NK-92 (cell line): ENCODE measurements around the gene ST3GAL3.
"Not testable (repeated sequence)": the region's sequence is repeated elsewhere in the genome, so short reads cannot be mapped to it uniquely, and the experiment has no call there.

Source experiments
- DNase-seq: peaks from one replicate; lab custom pipeline; 2025; ENCODE audit not compliant: unreplicated experiment; lab: John Stamatoyannopoulos, UW

Gene ST3GAL3

DNA sequence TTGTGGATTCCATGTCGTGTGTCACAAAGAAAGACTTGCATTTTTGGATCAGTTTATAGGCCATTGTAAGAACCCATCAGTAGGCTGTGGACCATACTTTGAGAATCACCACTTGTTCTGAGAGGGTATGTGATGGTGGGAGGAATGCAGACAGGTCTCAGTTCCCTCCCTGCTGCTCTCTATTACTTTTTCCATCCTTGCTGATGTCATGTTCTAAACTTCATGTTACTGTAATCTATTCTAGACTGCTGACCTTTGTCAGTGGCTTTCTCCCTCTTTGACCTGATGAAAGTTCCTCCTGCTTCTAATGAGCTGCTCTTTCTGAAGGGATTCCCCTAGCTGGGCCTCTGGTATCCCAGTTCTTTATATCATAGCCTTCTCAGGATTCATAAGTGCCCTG, 46.1 kb downstream of the ST3GAL3 start:
- DNase-seq, result no peak

DNA sequence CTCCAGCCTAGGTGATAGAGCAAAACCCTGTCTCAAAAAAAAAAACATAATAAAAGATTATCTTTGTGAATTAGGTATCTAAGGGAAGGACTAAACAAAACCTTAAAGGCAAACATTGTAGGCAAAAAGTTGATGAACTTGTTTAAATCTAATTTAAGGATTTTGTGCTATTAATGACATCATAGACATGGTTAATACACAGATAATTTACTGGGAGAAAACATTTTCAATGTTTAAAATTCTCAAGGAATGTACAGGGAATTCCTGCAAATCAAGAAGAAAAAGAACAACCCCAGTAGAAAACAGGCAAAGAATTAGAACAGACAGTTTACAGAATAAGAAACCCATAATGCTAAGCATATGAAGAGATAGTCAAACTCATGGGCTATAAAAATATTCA, 47.6 kb downstream of the ST3GAL3 start:
- DNase-seq, result no peak

DNA sequence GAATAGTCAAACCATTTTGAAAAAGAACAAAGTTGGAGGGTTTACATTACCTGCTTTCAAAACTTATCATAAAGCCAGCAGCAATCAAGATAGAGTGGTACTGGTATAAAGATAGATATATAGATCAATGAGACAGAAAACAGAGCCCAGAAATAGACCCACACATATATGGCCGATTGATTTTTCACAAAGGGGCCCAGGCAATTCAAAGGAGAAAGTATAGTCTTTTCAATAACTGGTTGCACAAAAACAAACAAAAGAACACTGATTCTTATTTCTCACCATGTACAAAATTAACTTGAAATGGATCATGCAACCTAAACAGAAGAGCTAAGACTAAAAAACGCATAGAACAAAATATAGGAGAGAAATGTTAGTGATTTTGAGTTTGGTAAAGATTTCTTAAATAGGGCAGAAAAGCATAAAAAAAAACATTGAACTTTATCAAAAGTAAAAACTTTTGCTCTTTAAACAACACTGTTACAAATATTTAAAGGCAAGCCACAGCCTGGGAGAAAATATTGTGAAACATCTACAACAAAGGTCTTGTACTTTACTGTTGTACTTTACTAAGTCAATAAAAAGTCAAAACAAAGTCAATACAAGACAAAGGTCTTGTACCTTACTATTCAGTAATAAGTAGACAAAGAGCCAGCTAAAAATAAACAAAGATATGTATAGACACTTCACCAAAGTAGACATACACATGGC, 50.2 kb downstream of the ST3GAL3 start:
- no peak for DNase-seq

DNA sequence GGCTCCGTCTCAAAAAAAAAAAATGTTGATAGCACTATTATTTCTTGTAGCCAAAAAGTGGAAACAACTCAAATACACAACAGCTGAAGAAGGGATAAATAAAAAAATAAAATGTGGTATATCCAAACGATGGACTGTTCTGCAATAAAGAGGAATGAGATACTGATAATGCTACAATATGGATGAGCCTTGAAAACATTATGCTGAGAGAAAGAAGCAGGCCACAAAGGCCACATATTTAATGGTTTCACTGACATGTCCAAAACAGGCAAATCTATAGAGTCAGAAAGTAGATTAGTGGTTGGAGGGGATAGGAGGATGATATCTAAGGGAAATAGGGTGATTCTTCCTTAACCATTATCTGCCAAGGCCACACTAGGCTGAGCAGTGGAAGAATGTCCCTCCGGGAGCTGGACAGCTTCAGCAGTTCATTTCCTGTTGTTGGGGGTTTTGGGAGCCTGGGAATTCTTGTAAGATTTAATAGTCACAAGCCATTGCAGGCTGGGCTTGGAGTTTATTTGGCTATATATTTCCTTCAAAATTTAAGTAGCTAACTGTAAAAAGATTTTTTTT, 53.5 kb downstream of the ST3GAL3 start:
- no peak for DNase-seq

DNA sequence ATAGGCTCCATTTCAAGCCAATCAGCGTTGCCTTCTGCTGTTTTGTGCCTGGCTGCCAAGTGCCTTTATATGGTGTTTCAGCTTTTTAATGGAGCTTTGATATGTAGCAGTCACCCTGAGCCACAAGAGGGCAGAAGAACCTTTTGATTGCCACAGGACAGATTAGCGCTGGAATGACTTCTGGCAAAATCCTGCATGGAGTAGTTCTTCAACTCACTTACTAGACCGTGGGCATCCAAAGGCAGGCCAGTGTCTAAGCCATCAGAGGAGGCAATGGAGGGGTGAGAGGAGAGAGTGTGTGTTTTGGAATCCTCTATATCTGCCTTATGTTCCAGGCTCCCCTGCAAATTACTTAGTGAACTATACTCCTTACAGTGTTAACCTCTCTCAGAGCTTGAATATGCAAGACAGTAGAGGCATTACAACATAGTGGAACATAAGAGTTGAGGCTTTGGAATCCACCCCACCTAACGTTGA, 56.2 kb downstream of the ST3GAL3 start:
- no peak for DNase-seq

DNA sequence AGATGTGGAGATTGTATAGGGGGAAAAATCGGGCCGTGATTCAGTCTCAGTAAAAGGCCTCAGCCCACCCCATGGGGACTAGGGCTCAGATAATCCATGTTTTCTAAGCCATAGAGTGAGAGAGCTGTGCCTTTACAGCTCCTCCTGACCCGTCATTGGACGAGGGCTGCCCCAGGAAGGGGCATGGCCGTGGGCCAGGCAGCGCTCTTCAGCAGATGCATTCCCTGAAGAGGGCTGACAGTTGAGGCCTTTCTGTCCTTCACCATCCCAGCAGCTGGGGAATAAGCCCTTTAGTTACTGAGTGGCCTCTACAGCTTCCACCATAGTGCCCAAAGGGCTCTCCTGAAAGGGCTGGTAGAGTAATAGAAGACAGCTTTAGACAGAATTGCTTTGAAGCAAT, 57.2 kb downstream of the ST3GAL3 start:
- DNase-seq, result no peak

DNA sequence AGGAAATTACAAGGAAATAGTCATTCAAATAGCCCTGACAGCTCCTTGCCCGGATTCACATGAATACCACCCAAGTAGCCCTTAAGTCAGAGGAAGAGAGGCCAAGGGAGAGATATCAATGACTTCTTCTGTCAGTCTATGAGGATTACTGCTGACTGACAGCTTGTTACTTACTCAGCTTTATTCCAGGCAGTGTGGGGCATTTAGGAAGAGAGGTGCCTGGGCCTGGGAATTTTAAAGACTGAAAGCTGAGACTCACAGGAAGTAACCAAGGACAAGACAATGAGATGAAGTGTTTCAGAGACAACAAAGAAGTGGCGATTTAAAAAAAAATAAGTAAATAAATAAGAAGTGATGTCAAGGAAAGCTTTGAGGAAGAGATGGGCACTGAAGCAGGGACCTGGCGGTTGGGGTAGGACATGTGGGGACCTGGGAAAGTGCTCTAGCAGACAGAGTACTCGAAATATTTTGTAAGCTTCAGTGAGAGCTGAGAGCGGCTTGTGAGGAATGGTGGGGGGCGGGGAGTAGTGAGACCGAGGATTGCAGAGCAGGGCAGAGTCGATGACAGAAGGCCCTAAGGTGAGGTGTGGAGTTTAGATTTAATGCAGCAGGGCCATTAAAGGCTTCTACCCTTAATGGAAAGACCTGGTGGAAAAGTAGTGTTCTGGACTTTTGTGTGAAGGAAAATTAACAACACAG, 58.9 kb downstream of the ST3GAL3 start:
- no peak for DNase-seq

DNA sequence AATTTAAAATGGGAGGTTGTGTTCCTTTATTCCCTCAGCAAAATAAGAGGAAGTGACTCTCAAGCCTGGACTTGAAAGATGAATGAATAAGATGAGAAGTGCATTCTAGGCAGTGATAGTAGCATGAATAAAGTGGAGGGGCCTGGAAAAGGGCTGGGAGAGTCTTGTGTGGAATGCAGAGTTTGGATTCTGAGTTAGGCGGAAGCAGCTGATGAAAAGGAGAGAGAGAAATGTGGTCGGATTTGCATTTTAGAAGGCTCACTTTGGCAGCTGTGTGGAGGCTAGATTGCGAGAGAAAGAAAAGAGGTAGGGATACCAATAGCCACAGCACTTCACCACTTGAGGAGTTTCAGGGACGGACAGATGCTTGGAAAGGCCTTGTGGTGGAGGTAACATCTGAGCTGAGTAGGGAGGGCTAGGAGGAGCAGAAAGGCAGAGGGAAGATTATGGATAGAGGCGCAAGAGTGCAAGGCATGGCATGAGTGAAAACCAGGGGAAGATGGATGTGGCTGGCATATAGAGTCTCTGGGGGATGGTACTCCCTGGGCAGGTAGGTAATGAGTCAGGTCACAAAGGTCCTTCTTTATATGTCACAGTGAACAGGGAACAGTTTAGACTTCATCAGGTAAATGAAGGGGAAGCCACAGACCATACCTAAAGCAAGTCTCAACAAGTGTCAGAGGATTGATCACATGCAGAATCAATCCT, 59.6 kb downstream of the ST3GAL3 start:
- DNase-seq, result no peak

DNA sequence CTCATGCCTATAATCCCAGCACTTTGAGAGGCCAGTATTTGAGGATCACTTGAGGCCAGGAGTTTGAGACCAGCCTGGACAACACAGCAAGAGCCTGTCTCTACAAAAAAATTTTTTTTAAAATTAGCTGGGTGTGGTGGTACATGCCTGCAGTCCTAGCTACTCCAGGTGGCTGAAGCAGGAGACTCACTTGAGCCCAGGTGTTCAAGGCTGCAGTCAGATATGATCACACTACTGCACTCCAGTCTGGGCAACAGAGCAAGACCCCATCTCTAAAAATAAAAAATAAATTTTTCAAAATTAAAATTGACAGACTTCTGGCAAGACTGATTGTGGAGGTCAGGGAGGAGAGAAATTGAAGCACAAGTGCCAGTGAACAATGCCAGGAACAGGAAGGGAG, 60.8 kb downstream of the ST3GAL3 start:
- no peak for DNase-seq

DNA sequence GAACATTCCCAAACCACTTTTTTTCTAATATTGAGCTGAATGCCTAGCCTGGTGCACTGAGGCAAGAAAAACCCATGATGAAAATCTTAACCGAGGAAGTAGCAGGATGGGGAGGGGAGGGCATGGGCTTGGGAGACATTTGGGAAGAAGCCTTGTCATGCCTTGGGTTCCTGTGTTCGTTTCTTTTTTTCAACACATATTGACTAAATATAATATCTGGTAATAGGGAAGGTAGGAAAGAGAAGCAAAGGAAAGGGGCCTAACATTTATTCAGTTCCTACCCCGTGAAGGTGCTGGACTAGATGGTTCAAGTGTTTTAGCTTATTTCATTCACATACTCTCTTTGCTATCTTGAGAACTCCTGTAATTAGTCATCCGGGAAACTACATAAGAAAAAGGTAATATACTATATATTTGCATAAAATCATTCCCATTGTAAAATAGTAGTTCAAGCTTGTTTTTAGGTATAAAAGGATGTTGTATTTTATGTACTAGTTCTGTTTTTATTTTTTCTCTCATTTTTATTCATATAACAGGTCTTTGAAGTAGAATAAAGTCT, 62.1 kb downstream of the ST3GAL3 start:
- no peak for DNase-seq

DNA sequence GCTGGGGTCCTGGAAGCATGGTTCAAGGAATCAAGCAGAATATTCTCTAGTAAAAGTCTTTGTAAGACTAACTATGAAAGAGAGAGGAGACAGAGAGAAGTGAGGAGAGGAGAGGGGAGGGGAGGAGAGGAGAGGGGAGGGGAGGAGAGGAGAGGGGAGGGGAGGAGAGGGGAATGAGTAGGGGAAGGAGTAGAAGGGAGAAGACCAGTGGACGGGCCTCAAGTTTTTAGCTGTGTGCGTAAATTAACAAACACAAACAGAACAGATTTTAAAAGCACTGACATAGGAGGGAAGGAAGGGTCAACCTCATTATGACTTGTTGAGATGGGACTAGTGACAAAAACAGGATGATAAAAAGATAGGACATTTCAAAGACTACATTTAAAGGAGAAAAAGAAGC, 62.8 kb downstream of the ST3GAL3 start:
- DNase-seq, result no peak

DNA sequence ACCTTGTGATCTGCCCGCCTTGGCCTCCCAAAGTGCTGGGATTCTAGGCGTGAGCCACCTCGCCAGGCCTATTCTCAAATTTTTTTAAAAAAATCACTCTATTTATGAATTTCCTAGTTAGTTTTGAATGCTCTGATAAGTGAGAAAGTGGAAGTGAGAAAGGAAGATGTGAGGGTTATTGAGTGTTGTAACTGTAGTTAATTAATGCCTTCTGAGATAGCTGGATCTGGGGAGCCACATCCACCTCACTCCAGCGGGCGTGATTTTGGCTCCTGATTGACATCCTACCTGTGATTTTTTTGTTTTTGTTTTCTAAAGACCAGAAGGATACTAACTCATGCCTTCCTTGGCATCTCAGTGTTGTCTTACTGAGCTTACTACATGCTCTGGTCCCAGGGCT, 65.6 kb downstream of the ST3GAL3 start:
- DNase-seq, result no peak

DNA sequence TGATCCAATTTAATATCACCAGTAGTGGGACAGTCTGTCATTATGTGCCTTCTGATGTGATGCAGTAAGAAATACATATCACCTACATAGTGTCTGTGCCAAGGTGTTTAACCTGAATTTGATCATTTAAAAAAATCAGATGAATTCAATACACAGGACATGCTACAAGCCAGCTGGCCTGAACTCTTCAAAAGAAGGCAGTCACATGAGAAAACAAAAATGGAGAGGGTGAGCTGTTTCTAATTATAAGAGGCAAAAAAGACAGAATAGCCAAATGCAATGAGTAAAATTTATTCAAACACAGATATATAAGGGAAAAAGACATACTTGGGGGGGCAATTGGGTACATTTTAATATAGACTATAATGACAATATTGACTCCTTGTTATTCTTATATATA, 66.5 kb downstream of the ST3GAL3 start:
- no peak for DNase-seq

DNA sequence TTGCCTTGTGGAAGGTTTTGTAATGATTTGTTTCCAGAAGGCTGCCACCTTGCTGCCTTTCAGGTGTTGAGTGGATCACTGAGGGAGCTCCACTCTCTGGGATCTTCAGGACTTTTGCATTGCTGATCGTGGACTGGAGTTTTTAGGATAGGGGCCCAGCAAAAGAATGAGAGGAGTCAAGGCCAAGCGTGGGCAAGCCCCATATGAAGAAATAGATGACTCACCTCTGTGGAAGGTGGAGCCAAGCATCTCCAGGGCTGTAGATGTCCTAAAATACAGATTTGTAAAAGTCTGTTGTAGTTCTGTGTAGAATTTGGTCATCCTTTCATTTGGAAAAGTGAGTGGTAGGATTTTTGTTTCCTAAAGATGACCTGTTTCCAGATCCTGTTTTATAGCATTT, 67.0 kb downstream of the ST3GAL3 start:
- DNase-seq, result no peak

DNA sequence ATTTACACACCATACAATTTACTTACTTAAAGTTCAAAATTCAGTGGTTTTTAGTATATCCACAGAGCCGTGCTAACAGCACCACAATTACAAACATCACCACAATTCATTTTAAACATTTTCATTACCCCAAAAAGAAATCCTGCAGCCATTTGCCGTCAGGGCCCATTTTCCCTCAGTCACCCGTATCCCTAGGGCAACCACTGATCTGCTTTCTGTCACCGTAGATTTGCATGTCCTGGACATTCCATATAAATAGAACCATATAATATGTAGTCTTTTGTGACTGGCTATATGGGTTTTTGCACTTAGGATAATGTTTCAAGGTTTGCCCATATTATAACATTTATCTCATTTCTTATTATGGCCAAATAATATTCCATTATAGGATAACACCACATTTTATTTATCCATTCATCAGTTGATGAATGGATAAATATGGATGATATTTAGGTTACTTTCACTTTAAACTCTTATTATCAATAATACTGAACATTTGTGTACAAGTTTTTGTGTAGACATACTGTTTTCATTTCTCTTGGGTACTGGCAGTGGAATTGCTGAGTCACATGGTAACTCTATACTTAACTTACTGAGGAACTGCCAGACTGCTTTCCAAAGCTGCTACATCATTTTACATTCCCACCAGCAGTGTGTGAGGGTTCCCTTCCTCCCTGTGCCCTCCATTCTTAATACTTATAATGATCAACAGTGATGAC, 68.9 kb downstream of the ST3GAL3 start:
- DNase-seq, result no peak

DNA sequence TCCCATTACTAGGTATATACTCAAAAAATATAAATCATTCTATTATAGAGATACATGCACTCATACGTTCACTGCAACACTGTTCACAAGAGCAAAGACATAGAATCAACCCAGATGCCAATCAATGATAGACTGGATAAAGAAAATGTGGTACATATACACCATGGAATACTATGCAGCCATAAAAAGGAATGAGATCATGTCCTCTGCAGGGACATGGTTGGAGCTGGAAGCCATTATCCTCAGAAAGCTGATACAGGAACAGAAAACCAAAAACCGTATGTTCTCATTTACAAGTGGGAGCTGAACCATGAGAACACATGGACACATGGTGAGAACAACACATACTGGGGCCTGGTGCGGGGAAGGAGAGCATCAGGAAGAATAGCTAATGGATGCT, 70.6 kb downstream of the ST3GAL3 start:
- not testable (repeated sequence) for DNase-seq

DNA sequence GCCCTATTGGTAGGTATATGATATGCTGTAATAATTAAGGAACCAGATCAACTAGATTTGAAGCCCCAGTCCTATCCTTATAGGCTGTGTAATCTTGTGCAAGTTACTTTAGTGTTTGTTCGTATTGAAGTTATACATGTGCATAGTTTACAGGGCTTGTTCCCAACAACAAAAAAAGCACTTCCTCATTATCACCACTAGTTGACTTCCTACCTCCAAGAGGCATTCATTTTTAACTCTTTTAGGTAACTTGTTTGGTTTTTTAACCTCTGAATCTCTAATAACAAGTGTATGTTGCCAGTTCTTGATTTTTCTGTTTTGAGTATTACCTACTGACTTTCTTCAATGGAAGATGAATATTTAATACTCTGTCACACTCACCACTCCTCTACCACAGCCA, 71.9 kb downstream of the ST3GAL3 start:
- DNase-seq, result no peak

DNA sequence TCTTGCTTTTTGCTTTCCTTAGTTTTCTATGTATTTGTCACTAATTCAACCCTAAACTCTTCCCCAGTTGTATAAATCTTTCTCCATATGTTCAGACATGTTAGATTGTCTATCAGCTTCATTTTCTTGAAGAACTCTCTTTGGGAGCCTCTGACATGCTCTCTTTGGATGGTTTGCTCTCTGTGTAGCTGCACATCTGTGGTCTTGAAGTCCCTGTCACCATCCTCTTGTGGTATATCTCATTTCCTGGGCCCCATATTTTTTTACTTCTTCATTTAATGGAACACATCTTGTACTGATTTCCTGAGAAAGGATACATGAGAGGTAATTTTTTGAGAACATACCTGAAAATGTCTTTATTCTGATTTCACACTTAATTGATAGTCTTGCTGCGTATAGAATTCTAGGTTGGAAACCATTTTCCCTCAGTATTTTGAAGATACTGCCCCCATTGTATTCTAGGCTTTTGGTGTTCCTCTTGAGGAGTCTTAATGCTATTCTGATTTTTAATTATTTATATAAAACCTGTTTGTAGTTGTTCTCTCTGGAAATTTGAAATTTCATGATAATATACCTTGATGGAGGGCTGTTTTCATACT, 72.6 kb downstream of the ST3GAL3 start:
- DNase-seq, result no peak

DNA sequence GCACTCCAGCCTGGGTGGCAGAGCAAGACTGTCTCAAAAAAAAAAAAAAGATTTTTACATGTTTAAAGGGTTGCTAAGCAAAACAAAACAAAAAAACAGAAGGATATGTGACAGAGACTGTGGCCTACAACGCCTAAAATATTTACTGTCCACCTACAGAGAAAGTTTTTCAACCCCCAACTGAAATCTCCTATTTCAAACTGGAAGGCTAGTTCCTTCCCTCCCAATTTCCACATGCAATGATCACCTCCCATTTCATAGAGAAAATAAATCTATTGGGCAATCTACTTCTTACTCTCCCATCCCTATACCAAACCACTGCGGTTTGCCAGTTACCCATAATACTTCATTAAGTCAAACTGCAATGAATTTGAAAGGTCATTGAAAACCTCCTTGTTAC, 74.2 kb downstream of the ST3GAL3 start:
- DNase-seq, result no peak

DNA sequence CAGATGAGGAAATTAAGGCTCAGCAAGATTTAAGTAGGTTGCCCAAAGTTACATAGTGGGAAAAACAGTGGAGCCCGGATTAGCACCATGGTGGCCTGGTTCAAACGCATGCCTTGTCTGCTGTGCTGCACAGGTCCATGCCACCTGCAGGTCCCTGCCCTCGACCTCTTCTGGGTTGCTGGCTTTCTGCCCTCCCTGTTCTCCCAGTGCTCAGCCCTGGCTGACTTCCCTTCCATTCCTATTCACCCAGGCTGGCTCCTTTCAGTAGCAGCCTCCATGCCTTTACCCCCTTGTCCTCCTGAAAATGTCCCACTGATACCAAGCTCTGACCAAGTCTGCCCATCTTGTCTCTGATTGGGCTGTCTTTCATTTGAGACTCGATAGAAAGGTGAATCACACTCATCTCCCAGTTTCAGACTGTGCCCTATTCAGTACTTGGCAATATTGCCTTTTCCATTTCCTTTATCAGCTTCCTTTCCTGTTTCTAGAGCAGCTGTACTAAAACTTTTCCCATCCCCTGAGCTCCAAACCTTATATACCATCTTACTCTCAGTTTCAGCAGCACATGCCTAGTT, 75.8 kb downstream of the ST3GAL3 start:
- DNase-seq, result no peak
